H1 (cell line): Measurements from ENCODE around the gene NAV3. TPM values are rescaled to one million over a fixed set of nuclear protein-coding genes. Genes with fewer than 3 reads are reported as not detected.
A peak's percentile ranks its signal among the peaks of the same experiment; 100 is the strongest.

Experiments
- ASH2L ChIP-seq: fragments of 200-600, 300-600 bp; sonication (generic); IDR thresholded peaks from one replicate; pipeline ENCODE4 v1.7.1; 2017; ENCODE audit warnings: low read length
- CHD7 ChIP-seq: fragments of 300-600 bp; sonication (generic); IDR thresholded peaks from 2 replicates; pipeline ENCODE4 v1.7.1; 2012; ENCODE audit warnings: low read length, moderate library complexity, mild to moderate bottlenecking, inconsistent platforms; ENCODE audit not compliant: insufficient replicate concordance
- CREB1 ChIP-seq: IDR thresholded peaks from 2 replicates; pipeline ENCODE4 v1.6.1; 2012; ENCODE audit warnings: inconsistent platforms
- CTCF ChIP-seq, 3 experiments: IDR thresholded peaks; 1 replicate in 2 of 3; 2 replicates in 1 of 3; pipeline versions ENCODE4 v1.5.1 to v1.6.1; 2011; ENCODE audit warnings: low read length in 3 of 3, mild to moderate bottlenecking in 3 of 3, inconsistent platforms in 2 of 3, low read depth in 1 of 3, moderate library complexity in 1 of 3; ENCODE audit not compliant: insufficient read depth in 1 of 3; ENCODE audit errors: control extremely low read depth in 1 of 3
- RAD21 ChIP-seq, 2 experiments: IDR thresholded peaks in 1 of 2; conservative IDR thresholded peaks in 1 of 2; 2 replicates each; pipeline ENCODE4 v1.6.1; 2011; ENCODE audit warnings: low read depth in 2 of 2, low read length in 2 of 2, improper control_type of control experiment in 1 of 2, inconsistent platforms in 1 of 2, mild to moderate bottlenecking in 1 of 2, moderate library complexity in 1 of 2
- SRF ChIP-seq: IDR thresholded peaks from 2 replicates; pipeline ENCODE4 v1.6.1; 2011; ENCODE audit warnings: mild to moderate bottlenecking, low read depth, low read length, moderate library complexity
- TBP ChIP-seq: IDR thresholded peaks from 2 replicates; pipeline ENCODE4 v1.6.1; 2011; ENCODE audit warnings: low read depth, low read length, improper control_type of control experiment
- TEAD4 ChIP-seq: IDR thresholded peaks from 2 replicates; pipeline ENCODE4 v1.6.1; 2012; ENCODE audit warnings: low read depth, low read length, inconsistent platforms, mixed read lengths
- YY1 ChIP-seq: IDR thresholded peaks from 2 replicates; pipeline ENCODE4 v1.6.1; 2011; ENCODE audit warnings: low read depth, mild to moderate bottlenecking, low read length
- polyA plus RNA-seq, 7 experiments: library from polyadenylated mRNA; depleted of rRNA in 3 of 7; stranded (reverse) in 5 of 7; unstranded in 2 of 7; fragments of >200 nt in 5 of 7; fragments of 200-250 nt in 2 of 7; gene quantifications; 1 replicate in 5 of 7; 2 replicates in 1 of 7; 4 replicates in 1 of 7; pipeline versions ENCODE4 v1.2.1 to v1.2.3, GENCODE V29; 2011 to 2013; ENCODE audit warnings: missing spikeins in 2 of 7, mixed read lengths in 2 of 7
- total RNA-seq: library from RNA; stranded (reverse); fragmentation: NEBNext Ultra II Directional; extraction: Animal tissue kit (Norgen Biotek cat#: 25700); gene quantifications from 2 replicates; pipeline ENCODE4 v1.2.1, GENCODE V29; 2021

Gene NAV3
- total and polyA plus RNA-seq, 2 of the 8 experiments (the other 6 are each of a cell fraction or from before 2014, with no cell fraction given): 0.47 to 5.0 TPM

GRCh38 chr12:77925536-77926108 lies 94.9 kb downstream of the NAV3 start (continued):
- TF ChIP-seq CHD7: peak; percentile 41
- TF ChIP-seq SRF: no peak
- no peak for TF ChIP-seq TBP
- peak; percentile 89 to 98 (median 98) for TF ChIP-seq CTCF (IDR thresholded peaks at IDR 0.05; ENCODE audit: control extremely low read depth in 1 of 3, insufficient read depth in 1 of 3, low read depth in 1 of 3, low read length in 3 of 3)
- TF ChIP-seq ASH2L: no peak
- TF ChIP-seq YY1: peak; percentile 46; the same call in 1 of the 2 replicates
- peak; percentile 97 for TF ChIP-seq RAD21 (IDR thresholded peaks at IDR 0.05 in 1 of 2, conservative IDR thresholded peaks at IDR 0.05 in 1 of 2; ENCODE audit: low read depth in 2 of 2, low read length in 2 of 2)
- TF ChIP-seq TEAD4: peak; percentile 91
- TF ChIP-seq CREB1: 0 out of 2 replicates have a peak, but pooled peaks have one; percentile 44
